B cell (primary cell): ENCODE data around the gene ITGAV.

Source experiments
- EZH2 ChIP-seq: IDR thresholded peaks from 2 replicates; pipeline ENCODE4 v1.6.1; 2012; ENCODE audit warnings: borderline replicate concordance, low read depth, mild to moderate bottlenecking, moderate library complexity, low read length; ENCODE audit not compliant: insufficient read depth, poor library complexity, severe bottlenecking
- TF ChIP-seq, protein P1 (sequence below): fragments of 200-600 bp; IDR thresholded peaks from one replicate; pipeline ENCODE4 v1.8.0; 2022; ENCODE audit warnings: antibody characterized with exemption, mild to moderate bottlenecking

DNA sequence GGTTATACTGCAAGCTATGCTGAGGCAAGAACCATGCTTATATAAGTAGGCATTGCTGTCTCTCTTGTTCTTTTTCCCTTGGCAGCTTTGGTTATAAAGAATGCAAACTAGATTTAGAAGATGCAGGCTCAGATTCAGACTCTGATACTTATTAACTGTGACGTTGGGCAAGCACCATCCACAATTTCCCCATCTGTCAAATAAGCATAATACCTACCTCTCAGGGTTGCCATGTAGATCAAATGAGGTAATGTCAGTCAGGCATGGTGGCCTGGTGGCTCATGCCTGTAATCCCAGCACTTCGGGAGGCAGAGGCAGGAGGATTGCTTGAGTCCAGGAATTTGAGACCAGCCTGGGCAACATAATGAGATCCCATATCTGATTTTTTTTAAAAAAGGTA is 21.7 kb downstream of the ITGAV start:
- no peak for TF ChIP-seq EZH2
- TF ChIP-seq, protein P1, sequence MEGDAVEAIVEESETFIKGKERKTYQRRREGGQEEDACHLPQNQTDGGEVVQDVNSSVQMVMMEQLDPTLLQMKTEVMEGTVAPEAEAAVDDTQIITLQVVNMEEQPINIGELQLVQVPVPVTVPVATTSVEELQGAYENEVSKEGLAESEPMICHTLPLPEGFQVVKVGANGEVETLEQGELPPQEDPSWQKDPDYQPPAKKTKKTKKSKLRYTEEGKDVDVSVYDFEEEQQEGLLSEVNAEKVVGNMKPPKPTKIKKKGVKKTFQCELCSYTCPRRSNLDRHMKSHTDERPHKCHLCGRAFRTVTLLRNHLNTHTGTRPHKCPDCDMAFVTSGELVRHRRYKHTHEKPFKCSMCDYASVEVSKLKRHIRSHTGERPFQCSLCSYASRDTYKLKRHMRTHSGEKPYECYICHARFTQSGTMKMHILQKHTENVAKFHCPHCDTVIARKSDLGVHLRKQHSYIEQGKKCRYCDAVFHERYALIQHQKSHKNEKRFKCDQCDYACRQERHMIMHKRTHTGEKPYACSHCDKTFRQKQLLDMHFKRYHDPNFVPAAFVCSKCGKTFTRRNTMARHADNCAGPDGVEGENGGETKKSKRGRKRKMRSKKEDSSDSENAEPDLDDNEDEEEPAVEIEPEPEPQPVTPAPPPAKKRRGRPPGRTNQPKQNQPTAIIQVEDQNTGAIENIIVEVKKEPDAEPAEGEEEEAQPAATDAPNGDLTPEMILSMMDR, result no peak
